Measurements from ENCODE around the gene ZFYVE21. TPM values are rescaled to one million over a fixed set of nuclear protein-coding genes. Genes with fewer than 3 reads are reported as not detected.

The ZFYVE21 gene
- 47.5 and 52.3 TPM in 2 replicates for total RNA-seq

DNA sequence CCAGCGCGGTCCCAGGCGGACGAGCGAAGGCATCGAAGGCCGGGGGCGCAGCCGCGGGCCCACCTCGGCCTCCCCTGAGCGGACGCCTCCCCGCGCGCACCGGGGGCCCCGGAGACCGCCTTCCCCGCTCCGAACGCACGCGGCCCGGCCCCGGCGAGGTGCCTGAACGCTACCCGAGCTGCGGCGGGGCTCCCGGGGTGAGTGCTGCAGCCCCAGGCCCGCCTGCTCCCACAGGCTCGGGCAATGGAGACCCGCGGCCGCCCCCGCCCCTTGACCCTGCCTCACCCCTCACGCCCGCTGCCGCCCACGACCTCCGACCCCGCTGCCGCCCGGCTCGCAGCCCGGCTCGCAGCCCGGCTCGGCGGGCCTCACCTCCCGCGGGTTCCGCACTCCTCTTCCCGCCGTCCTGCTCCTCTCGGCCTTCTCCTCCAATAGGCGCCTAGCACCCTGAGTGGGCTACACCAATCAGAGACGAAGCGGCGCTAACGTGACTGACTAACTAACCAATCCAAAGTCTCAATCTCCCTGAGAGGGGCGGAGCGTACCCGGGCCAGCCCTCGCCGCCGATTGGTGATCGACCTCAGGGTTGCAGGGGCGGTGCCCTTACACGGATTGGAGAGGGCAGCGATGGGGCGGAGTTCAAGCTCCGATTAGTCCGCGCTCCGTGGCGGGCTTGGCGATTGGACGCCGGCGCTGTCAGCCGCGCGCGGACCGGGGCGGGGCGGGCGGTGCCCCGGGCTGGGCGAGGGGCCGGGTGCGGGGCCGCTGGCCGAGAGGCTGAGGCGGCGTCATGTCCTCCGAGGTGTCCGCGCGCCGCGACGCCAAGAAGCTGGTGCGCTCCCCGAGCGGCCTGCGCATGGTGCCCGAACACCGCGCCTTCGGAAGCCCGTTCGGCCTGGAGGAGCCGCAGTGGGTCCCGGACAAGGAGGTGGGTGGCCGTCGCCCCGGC is at the start of gene ZFYVE21, which contains the start of gene XRCC3:
ZFYVE21 (plus strand) TSS at position 759 of the 949 bp plus-strand sequence; CDS start at position 791, 32 bp downstream.
XRCC3 (minus strand) TSS at position 400 of the 949 bp plus-strand sequence. CDS start 4,364 bp downstream, outside the sequence.

Other genes with a start within 250 kb of the ZFYVE21 start
- 5.6 and 10.4 TPM in 2 replicates for gene CKB, start 193.0 kb upstream of the ZFYVE21 start, total RNA-seq
- 7.1 and 10.7 TPM in 2 replicates for gene TRMT61A, start 186.6 kb upstream of the ZFYVE21 start, total RNA-seq
- gene BAG5, start 153.2 kb upstream of the ZFYVE21 start, total RNA-seq = 27.6 and 32.1 TPM in 2 replicates
- 15.1 and 19.6 TPM in 2 replicates for gene COA8, start 152.8 kb upstream of the ZFYVE21 start, total RNA-seq
- gene KLC1, start 86.6 kb upstream of the ZFYVE21 start, total RNA-seq = 193 and 283 TPM in 2 replicates
- gene XRCC3, start 359 bp upstream of the ZFYVE21 start, total RNA-seq = 3.3 and 11.4 TPM in 2 replicates
- 3.2 and 4.2 TPM in 2 replicates for gene PPP1R13B, start 131.8 kb downstream of the ZFYVE21 start, total RNA-seq
- gene TDRD9, start 212.6 kb downstream of the ZFYVE21 start, total RNA-seq = 0.30 and 0.60 TPM in 2 replicates
- not detected in 2 replicates for gene RD3L, start 226.7 kb downstream of the ZFYVE21 start, total RNA-seq